GM23338 (cell line): ENCODE measurements around the gene RDH8. TPM values are rescaled to one million over a fixed set of nuclear protein-coding genes. Genes with fewer than 3 reads are reported as not detected.

Experiments used
- ATAC-seq: fragments of 200-7000 bp; cut with Tn5 transposase; 3 replicates; pipeline ENCODE4 v1.9.1; 2020
- DNase-seq: peaks from one replicate; pipeline ENCODE4 v3.0.0-alpha.2; 2015; ENCODE audit warnings: low spot score
- H2AFZ ChIP-seq: fragments of 200-600 bp; sonication (generic); 2 replicates; pipeline ENCODE4 v1.8.0; 2016; ENCODE audit warnings: antibody characterized with exemption, mild to moderate bottlenecking, moderate library complexity
- H3F3A ChIP-seq: fragments of 200-600 bp; sonication (generic); replicated peaks from 2 replicates; pipeline ENCODE4 v1.8.0; 2017; ENCODE audit warnings: antibody characterized with exemption, mixed run types, low read depth
- H3K27ac ChIP-seq: fragments of 200-600 bp; sonication (generic); 2 replicates; pipeline ENCODE4 v1.6.1; 2016; ENCODE audit warnings: low read depth
- H3K27me3 ChIP-seq: fragments of 200-600 bp; sonication (generic); 2 replicates; pipeline ENCODE4 v1.8.0; 2016; ENCODE audit warnings: mild to moderate bottlenecking, mixed run types, moderate library complexity; ENCODE audit not compliant: insufficient read depth
- H3K36me3 ChIP-seq: fragments of 200-600 bp; sonication (generic); 2 replicates; pipeline ENCODE4 v1.8.0; 2016; ENCODE audit warnings: mild to moderate bottlenecking; ENCODE audit not compliant: insufficient read depth
- H3K4me1 ChIP-seq: fragments of 200-600 bp; sonication (generic); 2 replicates; pipeline ENCODE4 v1.8.0; 2016; ENCODE audit warnings: mild to moderate bottlenecking, moderate library complexity; ENCODE audit not compliant: insufficient read depth
- H3K4me2 ChIP-seq: fragments of 200-600 bp; sonication (generic); 2 replicates; pipeline ENCODE4 v1.7.1; 2017; ENCODE audit warnings: mixed run types
- H3K4me3 ChIP-seq: fragments of 200-600 bp; sonication (generic); 2 replicates; pipeline ENCODE4 v1.6.1; 2016; ENCODE audit warnings: mixed run types
- H3K79me2 ChIP-seq: fragments of 200-600 bp; sonication (generic); replicated peaks from 2 replicates; pipeline ENCODE4 v1.8.0; 2017; ENCODE audit warnings: mild to moderate bottlenecking; ENCODE audit not compliant: insufficient read depth
- H3K9me2 ChIP-seq: fragments of 200-600 bp; sonication (generic); 2 replicates; pipeline ENCODE4 v1.8.0; 2017; ENCODE audit not compliant: insufficient read depth
- H4K20me1 ChIP-seq: fragments of 200-600 bp; sonication (generic); replicated peaks from 2 replicates; pipeline ENCODE4 v1.8.0; 2017; ENCODE audit warnings: mild to moderate bottlenecking; ENCODE audit not compliant: insufficient read depth
- H3K27ac Mint-ChIP-seq: 2 replicates; pipeline ENCODE4 v1.8.0; 2020; ENCODE audit warnings: inconsistent platforms, mild to moderate bottlenecking, moderate library complexity, mixed read lengths
- H3K27me3 Mint-ChIP-seq: 3 replicates; pipeline ENCODE4 v1.8.0; 2022; ENCODE audit warnings: low read depth, mild to moderate bottlenecking, moderate library complexity, mixed read lengths, inconsistent platforms; ENCODE audit not compliant: insufficient read depth, poor library complexity
- H3K36me3 Mint-ChIP-seq: 3 replicates; pipeline ENCODE4 v1.8.0; 2021; ENCODE audit warnings: low read depth, mild to moderate bottlenecking, inconsistent platforms, moderate library complexity, mixed read lengths
- H3K4me1 Mint-ChIP-seq: 3 replicates; pipeline ENCODE4 v1.8.0; 2020; ENCODE audit warnings: mild to moderate bottlenecking, inconsistent platforms, mixed read lengths
- H3K4me3 Mint-ChIP-seq: 3 replicates; pipeline ENCODE4 v1.8.0; 2021; ENCODE audit warnings: moderate library complexity, mild to moderate bottlenecking, inconsistent platforms, mixed read lengths
- H3K9me3 Mint-ChIP-seq: 3 replicates; pipeline ENCODE4 v1.8.0; 2020; ENCODE audit warnings: moderate library complexity, mild to moderate bottlenecking, inconsistent platforms, mixed read lengths
- CREB1 ChIP-seq: fragments of 250-450 bp; sonication (Bioruptor Pico); IDR thresholded peaks from 2 replicates; pipeline ENCODE4 v1.5.0; 2020; ENCODE audit warnings: low read depth, mild to moderate bottlenecking, moderate library complexity
- CTCF ChIP-seq, 2 experiments: fragments of 200-600 bp in 1 of 2; sonication (generic) in 1 of 2; conservative IDR thresholded peaks; 2 replicates each; pipeline versions ENCODE4 v1.5.1 to v1.6.1; 2016 to 2017; ENCODE audit warnings: antibody characterized with exemption in 2 of 2, low read depth in 2 of 2, mild to moderate bottlenecking in 2 of 2, moderate library complexity in 1 of 2
- ETS1 ChIP-seq: IDR thresholded peaks from 2 replicates; pipeline ENCODE4 v1.6.1; 2016; ENCODE audit warnings: antibody characterized with exemption
- EZH2 ChIP-seq: fragments of 200-600 bp; sonication (generic); IDR thresholded peaks from one replicate; pipeline ENCODE4 v1.8.0; 2017; ENCODE audit warnings: antibody characterized with exemption, mild to moderate bottlenecking, low read depth; ENCODE audit not compliant: unreplicated experiment
- EZH2phosphoT487 ChIP-seq: fragments of 200-600 bp; sonication (generic); IDR thresholded peaks from one replicate; pipeline ENCODE4 v1.8.1; 2018; ENCODE audit warnings: antibody characterized with exemption; ENCODE audit not compliant: unreplicated experiment
- JUNB ChIP-seq: IDR thresholded peaks from one replicate; pipeline ENCODE4 v1.6.1; 2016; ENCODE audit warnings: antibody characterized with exemption; ENCODE audit not compliant: unreplicated experiment
- NANOG ChIP-seq: IDR thresholded peaks from 2 replicates; pipeline ENCODE4 v1.6.1; 2016; ENCODE audit warnings: antibody characterized with exemption, borderline replicate concordance
- POLR2AphosphoS5 ChIP-seq: IDR thresholded peaks from 2 replicates; pipeline ENCODE4 v1.6.1; 2016; ENCODE audit warnings: antibody characterized with exemption, low read depth
- REST ChIP-seq: IDR thresholded peaks from one replicate; pipeline ENCODE4 v1.6.1; 2018; ENCODE audit warnings: antibody characterized with exemption; ENCODE audit not compliant: unreplicated experiment
- STAT1 ChIP-seq: IDR thresholded peaks from one replicate; pipeline ENCODE4 v1.6.1; 2016; ENCODE audit warnings: antibody characterized with exemption; ENCODE audit not compliant: unreplicated experiment
- ZNF114 ChIP-seq: fragments of 250-450 bp; sonication (Bioruptor Pico); IDR thresholded peaks from 2 replicates; pipeline ENCODE4 v1.5.0; 2020; ENCODE audit warnings: mild to moderate bottlenecking, moderate library complexity
- ZNF331 ChIP-seq: fragments of 250-450 bp; sonication (Bioruptor Pico); IDR thresholded peaks from 2 replicates; pipeline ENCODE4 v1.5.0; 2020; ENCODE audit warnings: low read depth, mild to moderate bottlenecking, moderate library complexity
- ZNF462 ChIP-seq: fragments of 250-450 bp; sonication (Bioruptor Pico); IDR thresholded peaks from 2 replicates; pipeline ENCODE4 v1.5.0; 2020; ENCODE audit warnings: mild to moderate bottlenecking, moderate library complexity
- polyA plus RNA-seq: library from polyadenylated mRNA; unstranded; fragments of >200 nt; fragmentation: Nextera tagmentation; extraction: Ambion mirVana; gene quantifications from 2 replicates; pipeline ENCODE4 v1.2.1, GENCODE V29; 2016
- total RNA-seq: library from RNA; depleted of rRNA; stranded (reverse); fragments of >200 nt; shearing (Covaris generic); gene quantifications from 2 replicates; pipeline ENCODE4 v1.2.3, GENCODE V29; 2014

Gene RDH8
- total and polyA plus RNA-seq, 2 experiments from 2014 or later: not detected

GRCh38 chr19:9986787-9987281, 26.4 kb upstream of the RDH8 start:
- Mint-ChIP-seq H3K36me3 (no peaks in the 10 kb centered on the region), H3K4me3 (no peak overlapping the region), H3K27ac (no peak overlapping the region), H3K4me1 (peaks cover 10% of the 10 kb centered on the region; the same call in 2 of the 3 replicates), H3K9me3 (no peaks in the 10 kb centered on the region), H3K27me3 (peaks cover 12% of the 10 kb centered on the region)
- Histone ChIP-seq H2AFZ (peak overlapping the region; percentile 95), H3K79me2 (no peaks in the 10 kb centered on the region), H3K4me1 (peaks cover 11% of the 10 kb centered on the region; the same call in 1 of the 2 replicates), H4K20me1 (no peaks in the 10 kb centered on the region), H3F3A (no peaks in the 10 kb centered on the region), H3K27ac (no peak overlapping the region), H3K27me3 (no peaks in the 10 kb centered on the region), H3K36me3 (no peaks in the 10 kb centered on the region), H3K4me2 (peak overlapping the region; percentile 60; the same call in 1 of the 2 replicates), H3K9me2 (no peaks in the 10 kb centered on the region), H3K4me3 (no peak overlapping the region)
- peak; percentile 50 for DNase-seq
- peak; percentile 79 for ATAC-seq
- TF ChIP-seq ZNF462 (CRISPR knock-in tag) (no peak), EZH2 (no peak), POLR2AphosphoS5 (no peak), REST (no peak), CREB1 (no peak), ZNF114 (CRISPR knock-in tag) (no peak), ETS1 (no peak), ZNF331 (CRISPR knock-in tag) (no peak), STAT1 (no peak), EZH2phosphoT487 (no peak), CTCF (conservative IDR thresholded peaks at IDR 0.05; ENCODE audit: low read depth in 2 of 2) (no peak), JUNB (no peak), NANOG (no peak)
